ENCODE data around the gene SGTA.
"Not testable (repeated sequence)": the region's sequence is repeated elsewhere in the genome, so short reads cannot be mapped to it uniquely, and the experiment has no call there.

SGTA gene

DNA sequence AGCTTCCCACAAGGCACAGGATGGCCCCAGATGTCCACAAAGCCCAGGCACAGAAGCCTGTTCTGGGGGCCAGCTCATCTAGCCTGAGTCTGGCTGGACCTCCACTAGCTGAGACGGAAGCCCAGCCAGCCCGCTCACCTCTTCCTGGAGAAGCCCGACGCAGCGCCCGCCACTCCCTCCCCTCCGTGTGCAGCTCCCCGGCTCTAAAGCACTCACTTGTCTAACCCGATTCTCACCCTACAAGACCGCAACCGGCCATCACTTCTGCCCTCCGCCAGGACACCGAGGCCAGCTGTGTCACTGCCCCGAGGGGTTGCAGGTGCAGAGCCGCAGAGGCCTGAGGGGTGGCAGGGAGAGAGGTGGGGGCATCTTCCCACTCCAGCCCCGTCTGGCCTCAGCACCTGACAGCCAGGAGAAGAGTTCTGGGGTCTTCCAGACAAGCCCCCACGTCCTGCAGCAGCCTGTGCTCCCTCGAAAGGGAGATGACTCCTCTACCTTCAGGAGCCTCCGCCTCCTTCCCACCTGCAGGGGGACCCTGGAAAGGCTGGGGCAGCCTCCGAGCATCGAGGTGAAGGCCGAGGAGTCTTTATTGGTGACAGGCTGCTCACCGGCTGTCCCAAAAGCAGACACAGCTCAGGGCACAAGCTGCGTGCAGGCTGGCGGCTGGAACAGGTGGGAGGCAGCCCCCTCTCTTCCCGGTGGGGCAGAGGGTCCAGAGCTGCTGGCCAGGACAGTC lies 56.0 kb downstream of the SGTA start:
- DNase-seq (ENCODE audit: low read depth), result no peak

DNA sequence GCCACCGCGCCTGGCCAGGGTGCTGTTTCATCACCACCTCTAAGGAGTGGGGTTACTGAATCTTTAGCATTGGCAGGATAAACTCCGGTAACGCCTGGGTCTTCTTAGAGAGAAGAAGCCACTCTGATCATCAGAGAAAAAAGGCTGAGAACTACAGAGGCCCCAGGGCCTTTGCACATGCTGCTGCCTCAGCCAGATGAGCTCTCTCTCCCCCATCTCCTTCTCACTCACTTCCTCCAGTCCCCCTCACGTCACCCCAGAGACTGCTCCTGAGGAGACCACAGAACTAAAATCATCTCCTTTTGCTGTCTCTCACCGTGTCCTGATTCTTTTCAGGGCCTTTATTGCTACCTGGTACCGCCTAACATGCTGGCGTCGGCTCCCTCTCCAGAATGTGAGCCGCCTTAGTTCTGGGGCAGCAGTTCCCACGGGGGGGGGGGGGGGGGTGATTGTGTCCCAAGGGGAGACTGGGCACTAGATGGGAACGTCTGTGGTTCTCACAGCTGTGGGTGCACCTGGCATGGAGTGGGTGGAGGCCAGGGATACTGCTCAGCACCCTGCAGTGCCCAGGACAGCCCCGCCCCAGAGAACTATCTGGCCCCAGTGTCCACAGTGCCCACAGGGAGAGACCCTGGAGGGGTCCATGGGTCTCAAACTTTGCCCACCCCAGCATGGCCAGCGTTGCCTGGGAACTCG lies 56.8 kb downstream of the SGTA start:
- DNase-seq (ENCODE audit: low read depth), result no peak

DNA sequence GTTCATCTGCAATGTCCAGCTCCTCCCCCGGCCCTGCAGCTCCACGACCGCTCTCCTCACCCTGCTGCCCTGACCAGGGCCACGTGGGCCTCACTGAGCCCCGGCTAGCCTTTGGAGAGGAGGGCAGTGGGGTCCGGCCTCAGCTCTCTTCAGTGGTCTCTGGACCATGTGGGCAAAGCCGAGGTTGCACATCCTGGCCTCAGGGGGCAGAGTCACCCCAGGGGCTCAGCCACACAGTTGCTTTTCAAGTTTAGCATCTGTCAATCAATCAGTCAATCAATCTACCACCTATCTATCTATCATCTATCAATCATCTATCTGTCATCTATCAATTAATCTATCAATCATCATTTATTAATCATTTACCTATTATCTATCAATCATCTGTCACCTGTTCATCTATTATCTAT lies 58.9 kb downstream of the SGTA start:
- DNase-seq (ENCODE audit: low read depth), result no peak

DNA sequence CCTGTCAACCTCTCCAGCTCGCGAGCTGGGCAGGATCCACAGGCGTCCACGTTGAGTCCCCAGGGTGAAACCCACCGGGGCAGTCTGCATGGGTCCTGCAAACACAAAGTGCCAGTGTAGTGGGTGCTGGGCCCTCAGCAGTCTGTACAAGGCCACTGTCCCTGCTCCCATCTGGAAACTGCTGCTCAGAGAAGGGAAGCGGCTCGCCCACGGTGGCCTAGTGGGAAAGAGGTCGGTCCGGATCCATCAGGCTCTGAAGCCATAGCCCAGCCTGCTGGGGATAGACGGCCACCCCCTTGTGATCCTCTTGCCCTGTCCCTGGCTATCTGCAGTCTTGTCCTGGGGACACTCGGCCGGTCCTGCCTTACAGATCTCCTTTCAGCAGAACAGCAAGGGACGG lies 59.3 kb downstream of the SGTA start:
- DNase-seq (ENCODE audit: low read depth), result no peak

DNA sequence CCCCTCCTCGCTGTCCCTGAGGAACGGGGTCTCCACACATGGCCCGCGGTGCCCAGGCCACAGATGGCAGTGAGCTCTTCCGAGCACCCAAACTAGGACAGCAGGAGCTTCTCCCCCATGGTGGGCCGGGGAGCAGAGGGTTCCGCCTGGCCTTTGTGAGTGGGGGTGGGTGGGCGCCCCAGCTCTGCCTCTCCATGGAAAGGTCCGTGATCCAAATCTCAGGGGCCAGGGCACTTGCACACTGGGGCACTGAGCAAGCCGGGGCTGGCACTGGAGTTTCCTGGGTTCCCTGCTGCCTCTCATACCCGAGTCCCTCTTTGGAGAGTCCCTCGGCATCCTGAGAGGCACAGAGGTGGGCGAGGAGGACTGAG lies 59.7 kb downstream of the SGTA start:
- DNase-seq (ENCODE audit: low read depth), result no peak

DNA sequence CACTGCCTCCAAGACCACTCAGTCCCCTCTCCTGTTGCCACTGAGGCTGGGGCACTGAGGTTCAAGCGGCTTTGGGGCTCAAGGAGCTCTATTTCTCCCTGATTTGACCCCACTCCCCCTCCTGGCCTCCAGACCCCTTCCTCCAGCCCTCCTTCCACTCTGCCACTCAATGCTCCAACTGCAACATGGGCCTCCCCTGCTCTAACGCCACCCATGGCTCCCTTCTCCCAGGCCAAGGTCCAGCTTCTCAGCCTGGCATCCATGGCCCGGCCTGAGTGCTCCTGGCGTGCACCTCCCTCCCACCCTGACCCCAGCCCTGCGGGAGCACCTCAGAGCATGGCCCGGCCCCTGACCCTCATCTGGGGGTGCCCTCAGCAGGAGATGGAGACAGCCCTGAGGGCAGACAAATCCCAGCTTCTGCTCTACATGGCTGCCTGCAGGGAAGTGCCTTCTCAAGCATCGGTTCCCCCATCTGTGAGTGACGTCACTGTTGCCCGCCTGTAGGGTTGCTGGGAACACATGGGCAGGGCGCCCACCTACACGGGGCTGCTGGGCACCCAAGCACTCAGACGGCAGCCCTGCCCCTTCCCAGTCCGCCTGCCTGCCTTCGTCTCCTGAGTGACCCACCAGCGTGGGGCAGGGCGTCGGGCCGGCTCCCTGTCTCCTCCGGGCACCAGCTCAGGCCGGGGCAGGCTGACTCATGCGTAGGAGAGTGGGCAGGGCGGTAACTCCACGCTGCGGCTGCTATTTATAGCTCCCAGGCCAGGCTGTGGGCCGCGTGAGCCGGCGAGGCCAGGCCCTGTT lies 60.3 kb downstream of the SGTA start:
- no peak for DNase-seq (ENCODE audit: low read depth)

DNA sequence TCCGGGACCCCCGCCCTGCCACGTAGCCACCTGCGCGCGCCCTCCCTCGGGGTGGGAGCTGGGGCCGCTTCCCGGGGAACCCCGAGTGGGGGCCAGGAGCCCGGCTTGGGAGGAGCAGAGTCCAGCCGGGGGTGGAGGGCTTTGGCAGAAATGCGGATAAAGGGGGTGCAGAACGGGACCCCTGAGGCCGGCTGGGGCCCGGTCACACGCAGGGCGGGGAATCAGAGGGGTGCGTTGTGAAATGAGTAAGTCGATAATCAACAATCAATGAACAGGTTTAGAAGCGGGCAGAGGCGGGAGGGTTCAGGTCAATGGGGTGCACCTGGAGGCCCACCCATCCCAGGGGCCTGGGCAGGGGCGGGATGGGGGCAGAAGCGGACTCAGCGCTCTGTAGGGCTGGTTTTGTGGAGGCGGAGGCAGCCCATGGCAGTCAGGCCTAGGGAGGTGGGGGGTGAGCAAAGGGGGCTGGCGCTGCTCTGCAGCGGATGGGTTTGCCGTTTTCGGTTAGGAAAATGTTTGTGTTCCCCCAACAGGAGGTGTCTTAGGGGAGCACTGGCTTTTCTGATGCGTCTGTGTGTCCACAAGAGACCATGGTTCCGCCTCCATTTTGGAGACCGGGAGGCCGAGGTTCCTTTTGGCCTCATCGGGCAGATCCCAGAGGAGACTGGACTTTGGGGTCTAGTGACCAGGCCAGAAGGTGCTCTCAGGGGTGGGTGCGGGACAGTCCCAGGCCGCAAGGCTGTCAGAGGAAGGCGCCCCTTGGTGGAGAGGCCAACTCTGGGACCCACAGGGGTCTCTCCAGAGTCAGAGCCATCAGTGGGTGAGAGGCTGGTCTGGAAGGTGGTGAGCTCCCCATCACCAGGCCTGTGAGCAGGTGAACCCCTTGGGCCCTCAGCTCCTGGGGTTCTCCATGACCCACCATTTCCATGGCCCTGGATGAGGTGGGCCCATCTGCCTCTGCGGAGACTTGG lies 61.2 kb downstream of the SGTA start:
- DNase-seq (ENCODE audit: low read depth), result no peak

DNA sequence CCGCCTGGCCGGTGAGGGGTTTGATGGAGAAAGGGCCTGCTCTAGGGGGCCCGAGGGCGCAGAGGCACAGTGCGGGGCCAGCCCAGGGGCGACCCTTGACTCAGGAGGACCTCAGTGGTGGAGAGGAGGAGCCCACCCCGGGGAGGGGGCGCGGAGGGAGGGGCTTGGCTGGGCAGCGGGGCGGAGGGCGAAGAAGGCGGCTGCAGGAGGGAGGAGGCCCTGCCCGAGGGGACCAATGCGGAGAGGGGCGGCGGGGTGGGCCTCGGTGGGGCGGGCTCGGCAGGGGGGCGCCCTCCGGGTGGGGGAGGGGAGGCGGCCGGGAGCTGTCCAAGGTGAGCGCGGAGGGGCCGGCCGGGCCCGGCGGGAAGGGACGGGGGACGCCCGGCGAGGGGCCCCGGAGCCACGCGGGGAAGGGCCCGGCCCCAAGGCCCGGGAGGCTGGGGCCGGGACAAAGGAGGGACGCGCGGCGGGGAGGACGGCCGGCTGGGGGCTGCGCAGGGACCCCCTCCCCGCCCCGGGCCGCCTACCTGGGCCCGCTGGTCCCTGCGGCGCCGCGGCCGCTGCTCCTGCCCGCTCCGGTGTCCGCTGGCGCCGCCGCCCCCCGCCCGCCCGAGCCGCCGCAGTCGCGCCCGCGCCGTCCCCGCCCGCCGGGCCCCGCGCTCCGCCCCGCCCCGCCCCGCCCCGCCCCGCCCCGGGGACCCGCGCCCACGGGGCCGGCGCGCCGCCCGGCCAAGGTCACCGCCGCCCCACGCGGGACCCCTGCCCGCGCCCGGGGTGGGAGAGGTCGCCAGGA lies 62.1 kb downstream of the SGTA start, which contains the start of gene DIRAS1:
DIRAS1 (minus strand) TSS at position 596 of the 793 bp plus-strand sequence. CDS start 3,566 bp downstream, outside the sequence.
- DNase-seq (ENCODE audit: low read depth), result no peak

DNA sequence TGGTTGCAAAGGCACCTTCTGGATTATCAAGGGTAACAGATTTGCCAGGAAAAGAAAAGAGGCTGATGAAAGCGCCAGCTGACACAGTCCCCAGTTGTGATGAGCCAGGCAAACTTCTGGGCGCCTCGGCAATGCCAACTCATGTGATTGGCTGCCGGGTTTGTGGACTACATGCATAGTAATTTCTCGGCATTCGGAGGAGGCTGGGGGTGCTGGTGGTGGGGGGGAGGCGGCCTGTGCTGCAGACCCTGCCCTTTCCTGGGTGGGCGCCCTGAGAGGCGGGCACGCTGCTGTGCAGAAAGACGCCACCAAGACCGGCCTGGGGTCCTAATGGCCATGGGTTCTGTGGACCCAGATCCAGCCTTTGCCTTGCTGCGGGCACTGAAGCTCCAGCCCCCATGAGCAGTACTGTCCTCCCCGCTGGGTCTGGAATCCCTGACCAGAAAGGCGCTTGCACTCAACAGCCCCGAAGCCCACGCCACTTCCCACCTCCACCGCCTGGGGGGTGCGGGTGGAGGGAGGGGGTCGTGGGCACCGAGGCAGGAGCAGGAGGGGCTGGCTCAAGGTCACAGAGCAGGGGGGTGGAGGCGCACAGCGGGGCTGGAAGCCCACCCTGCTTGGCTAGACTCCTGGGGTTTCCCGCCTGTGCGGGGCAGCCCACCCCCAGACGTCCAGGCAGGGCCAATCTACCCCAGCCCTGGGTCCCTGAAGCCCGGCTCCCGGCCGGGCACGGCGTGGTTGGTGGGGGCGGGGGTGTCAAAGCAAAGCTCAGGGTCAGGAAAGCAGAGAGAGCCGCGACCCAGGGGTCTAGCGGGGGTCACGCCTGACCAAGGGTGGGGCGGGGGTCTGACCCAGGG lies 62.9 kb downstream of the SGTA start:
- no peak for DNase-seq (ENCODE audit: low read depth)

DNA sequence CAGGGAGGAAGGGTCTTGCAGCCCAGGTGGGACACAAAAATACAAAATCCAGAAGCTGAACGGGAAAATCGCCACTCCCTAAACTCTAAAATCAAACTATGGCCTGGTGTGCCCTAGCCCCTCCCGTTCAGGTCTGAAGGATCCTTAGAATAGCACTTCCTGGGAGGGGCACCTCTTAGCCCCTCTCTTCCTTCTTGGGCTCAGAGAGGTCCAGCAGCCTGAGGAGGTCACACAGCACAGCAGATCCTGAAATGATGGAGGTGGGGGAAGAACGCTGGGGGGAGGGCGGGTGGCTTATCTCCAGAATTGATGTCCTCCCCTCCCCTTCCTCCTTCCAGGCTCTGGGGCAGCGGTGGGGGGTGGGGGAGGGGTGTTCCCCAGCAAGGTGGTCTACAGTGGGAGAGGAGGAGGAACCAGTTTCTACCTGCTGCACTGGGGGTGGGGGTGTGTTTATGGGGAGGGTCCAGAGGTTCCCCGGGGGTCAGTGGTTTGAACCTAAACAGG lies 63.8 kb downstream of the SGTA start:
- no peak for DNase-seq (ENCODE audit: low read depth)

DNA sequence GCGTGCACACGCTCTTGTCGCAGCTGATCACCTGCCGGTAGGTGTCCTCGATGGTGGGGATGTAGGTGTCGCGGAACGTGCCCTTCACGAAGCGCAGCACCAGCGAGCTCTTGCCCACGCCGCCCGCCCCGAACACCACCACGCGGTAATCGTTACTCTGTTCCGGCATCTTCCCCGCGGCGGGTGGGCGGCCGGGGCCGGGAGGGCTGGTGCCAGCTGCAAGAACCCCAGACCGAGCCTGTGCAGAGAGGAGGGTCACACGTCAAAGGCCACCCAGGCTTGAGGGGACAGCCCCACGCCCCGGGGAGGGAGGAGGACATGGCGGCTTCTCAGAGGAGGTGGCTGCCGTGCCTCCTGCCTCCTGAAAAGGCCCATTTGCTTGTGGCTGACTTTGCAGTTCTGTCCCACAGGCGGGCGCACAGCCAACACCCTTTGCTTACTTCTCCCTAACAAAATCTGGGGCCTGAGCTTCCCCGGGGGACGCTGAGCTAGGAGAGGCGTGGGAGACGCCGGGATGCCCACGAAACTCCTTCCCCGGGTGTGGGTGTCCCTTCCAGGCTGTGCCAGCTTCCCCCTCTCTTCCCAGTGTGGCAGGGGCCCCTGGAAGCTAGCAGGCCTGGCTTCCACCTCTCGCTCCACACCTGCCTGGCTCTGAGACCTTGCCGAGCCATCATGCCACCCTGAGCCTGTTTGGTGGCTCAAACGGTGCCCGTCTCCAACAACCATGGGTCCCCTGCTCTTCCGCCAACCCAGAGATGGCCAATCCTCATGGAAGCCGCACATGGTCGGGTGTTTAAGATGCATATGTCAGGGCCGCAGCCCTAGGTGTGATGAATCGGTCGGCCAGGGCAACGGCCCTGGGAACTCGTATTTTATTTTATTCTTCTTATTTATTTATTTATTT lies 65.2 kb downstream of the SGTA start:
- DNase-seq (ENCODE audit: low read depth), result no peak

DNA sequence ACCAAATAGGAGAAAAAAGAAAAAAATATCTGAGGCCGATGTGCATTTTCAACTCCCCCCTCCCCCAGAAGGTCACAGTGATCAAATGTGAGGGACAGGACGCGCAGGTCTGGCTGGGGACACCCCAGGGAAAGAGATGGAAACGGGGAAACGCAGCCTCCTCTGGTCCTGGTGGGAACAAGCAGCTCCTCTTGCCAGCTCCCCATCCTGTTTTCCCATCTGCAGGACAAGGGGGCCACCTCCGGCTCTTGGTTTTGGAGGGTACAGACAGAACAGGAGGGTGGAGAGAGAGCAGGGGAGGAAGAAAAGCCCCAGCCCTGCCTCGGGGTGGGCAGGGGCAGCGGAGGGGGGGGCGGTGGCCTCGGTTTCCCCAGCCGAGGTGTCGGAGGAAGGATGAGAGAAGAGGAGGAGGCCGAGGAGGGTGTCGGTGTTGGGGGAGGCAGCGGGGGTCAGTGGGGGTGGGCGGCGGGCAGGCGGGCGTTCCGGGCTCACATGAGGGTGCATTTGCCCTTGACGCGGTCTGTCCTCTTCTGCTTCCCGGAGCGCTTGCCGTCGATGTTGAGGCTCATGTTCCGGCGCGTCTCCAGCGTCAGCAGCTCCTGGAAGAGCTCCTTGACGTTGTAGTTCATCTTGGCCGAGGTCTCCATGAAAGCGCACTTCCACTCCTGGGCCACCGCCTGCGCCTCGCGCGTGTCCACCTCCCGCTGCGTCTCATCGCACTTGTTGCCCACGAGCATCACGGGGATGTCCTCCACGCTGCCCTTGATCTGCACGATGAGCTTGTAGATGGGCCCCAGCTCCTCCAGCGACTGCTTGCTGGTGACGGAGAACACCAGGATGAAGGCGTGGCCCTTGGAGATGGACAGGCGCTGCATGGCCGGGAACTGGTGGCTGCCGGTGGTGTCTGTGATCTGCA lies 66.1 kb downstream of the SGTA start:
- DNase-seq (ENCODE audit: low read depth), result no peak

DNA sequence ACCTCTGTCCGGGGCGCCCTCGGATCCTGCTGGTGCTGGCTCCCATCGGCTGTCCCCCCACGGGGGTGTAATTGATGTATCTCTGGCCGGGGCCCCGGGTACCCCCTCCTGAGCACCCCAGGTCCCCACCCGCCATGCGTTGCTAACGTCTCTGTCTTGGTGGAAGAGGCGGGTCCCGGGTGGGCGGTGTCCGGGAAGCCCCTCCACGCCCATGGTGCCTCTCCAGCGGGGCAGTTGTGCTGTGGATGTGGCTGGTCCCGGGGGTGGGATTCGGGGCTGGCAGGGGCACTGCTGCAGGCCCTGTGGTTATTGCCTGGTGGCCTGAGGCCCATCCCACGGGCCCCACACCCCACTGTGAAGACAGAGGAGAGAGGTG lies 66.8 kb downstream of the SGTA start:
- DNase-seq (ENCODE audit: low read depth), result no peak

DNA sequence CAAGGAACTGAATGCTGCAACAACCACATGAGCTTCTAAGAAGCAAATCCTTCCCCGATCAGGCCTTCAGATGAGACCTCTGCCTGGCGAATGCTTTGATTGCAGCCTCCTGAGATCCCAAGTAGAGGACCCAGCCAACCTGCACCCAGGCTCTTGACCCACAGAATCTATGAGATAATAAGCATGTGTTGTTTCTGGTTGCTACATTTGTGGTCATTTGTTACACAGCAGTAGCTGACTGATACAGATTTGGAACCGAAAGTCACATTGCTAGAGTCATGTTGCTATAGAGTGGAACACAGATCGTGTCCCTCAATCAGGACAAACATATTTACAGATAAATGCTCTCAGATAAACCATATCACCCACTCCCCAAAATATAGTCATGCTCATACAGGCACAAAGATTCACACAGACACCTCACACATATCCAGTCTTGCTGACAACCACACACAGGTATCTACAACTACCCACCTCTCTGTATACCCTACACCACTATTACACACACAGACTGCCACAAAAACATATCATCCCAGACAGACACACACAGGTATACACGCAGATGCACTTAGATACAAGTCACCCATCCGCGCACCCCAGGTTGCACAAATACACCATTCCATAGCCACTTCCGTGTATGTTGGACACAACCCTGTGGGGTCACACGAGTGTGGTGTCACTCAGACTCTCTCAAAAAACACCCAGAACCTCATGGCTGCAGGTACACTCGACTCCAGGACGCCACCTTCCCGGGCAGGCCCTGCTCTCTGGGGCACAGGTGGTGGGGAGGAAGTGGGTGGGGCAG lies 67.4 kb downstream of the SGTA start:
- DNase-seq (ENCODE audit: low read depth), result no peak

DNA sequence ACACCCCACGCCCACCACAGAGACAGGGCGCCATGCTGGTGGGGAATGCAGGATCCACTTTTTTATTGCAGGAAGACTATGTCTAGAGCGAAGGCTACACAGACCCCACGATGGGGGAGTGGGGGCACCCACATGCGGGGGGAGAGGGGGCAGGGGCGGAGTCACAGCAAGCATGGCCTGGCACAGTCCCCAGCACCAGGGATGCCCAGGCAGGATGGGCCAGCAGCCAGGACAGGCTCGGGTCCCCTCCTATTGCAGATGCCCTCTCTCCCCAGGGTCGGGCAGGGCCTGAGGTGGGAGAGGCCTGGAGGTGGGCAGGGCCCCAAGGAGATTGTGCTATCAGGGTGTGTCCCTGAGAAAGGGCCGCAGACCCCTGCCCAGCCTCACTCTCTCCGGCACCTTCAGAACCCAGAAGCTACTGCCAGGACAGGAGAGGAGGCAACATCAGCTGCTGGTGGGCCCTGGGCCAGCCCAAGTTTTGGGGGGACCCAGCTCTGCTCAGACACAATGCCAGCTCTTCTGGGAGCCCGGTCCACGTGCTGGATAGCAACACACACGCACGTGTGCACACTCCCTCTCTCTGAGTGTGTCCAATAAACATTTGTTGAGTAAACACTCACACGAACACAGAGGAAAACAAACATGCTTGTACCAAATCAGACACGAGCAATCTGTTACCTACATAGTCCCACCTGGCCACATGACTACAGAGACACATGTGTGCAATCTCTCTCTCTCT lies 68.4 kb downstream of the SGTA start:
- no peak for DNase-seq (ENCODE audit: low read depth)

DNA sequence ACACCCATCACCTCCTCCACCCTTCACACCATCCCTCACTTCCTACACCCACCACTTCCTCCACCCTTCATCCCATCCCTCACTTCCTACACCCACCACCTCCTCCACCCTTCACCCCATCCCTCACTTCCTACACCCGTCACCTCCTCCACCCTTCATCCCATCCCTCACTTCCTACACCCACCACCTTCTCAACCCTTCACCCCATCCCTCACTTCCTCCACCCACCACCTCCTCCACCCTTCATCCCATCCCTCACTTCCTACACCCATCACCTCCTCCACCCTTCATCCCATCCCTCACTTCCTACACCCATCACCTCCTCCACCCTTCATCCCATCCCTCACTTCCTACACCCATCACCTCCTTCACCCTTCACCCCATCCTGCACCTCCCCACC lies 69.0 kb downstream of the SGTA start:
- DNase-seq (ENCODE audit: low read depth), result not testable (repeated sequence)

Data from T follicular helper cell (primary cell).